ENCODE measurements around the gene USP3.

GRCh38 chr15:63517628-63518027 is 13.2 kb downstream of the USP3 start:
- TF ChIP-seq EP300 (IDR thresholded peaks at IDR 0.05; ENCODE audit: low read length) (no peak), KAT7 (CRISPR knock-in tag; IDR thresholded peaks at IDR 0.05; ENCODE audit: borderline replicate concordance) (no peak)

Data from K562 (cell line).